GM13977 (cell line): Measurements from ENCODE around the gene CYP2D6.
"Not testable (repeated sequence)": the region's sequence is repeated elsewhere in the genome, so short reads cannot be mapped to it uniquely, and the experiment has no call there.

ENCODE experiments used
- DNase-seq: peaks from one replicate; pipeline ENCODE4 v3.0.0; 2012; ENCODE audit warnings: low spot score
- CTCF ChIP-seq: IDR thresholded peaks from 2 replicates; pipeline ENCODE4 v1.5.1; 2012; ENCODE audit warnings: mild to moderate bottlenecking, control low read depth; ENCODE audit not compliant: insufficient read depth; ENCODE audit errors: extremely low read depth, missing control alignments
- in situ Hi-C: fragments of 300-500 bp; cut with MboI; formaldehyde crosslinking; loops from one replicate; pipeline ENCODE4 v1.12.0; 2022; ENCODE audit warnings: low sequenced_read_pairs, low pct_unique_long_range_greater_than_20kb, mixed read lengths, inconsistent platforms; ENCODE audit not compliant: unreplicated experiment

The CYP2D6 gene

GRCh38 chr22:42108848-42109247 is 21.8 kb downstream of the CYP2D6 start:
- no peak for DNase-seq
- no peak for TF ChIP-seq CTCF
- in situ Hi-C loops = no loop called here

DNA sequence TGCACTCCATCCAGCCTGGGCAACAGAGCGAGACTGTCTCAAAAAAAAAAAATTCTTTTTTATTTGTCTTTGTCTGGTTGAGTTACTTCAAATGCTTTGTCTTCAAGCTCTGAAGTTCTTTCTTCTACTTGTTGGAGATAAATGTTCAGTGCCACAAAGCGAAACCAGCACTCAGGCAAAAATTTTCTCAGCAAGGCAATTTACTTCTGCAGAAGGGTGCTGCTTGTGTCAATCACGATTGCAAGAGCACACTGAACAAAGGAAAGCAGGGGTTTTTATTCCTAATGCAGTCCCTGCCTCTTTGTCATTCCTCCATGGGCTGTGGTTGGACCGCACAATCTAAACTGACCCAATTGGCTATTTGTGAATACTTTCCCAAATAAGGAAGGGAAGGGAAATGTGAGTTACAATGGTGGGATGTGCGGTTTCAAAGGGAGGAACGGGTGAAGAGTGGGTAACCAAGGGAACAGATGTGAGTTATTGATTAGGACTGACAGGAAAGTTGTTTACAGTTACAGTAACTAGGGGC is 26.2 kb downstream of the CYP2D6 start:
- in situ Hi-C loops, DNase-seq: not testable (repeated sequence)

DNA sequence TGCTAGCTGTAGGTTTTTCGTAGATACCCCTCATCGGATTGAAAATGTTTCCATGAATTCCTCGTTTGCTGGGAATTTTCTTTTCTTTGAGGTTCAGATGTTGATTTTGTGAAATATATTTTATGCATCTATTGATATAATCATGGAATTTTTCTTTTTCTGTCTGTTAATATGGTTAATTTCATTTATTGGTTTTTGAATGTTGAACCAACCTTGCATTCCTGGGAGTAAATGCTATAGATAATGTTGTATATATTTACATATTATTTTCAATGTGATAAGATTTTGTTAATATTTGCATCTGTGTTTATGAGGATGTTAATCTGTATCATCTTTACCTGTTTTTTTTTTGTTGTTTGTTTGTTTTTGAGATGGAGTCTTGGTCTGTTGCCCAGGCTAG is 29.4 kb downstream of the CYP2D6 start:
- in situ Hi-C loops = no loop called here
- DNase-seq = no peak
- TF ChIP-seq CTCF = no peak

GRCh38 chr22:42091455-42091782 is 39.2 kb downstream of the CYP2D6 start:
- no peak for TF ChIP-seq CTCF
- in situ Hi-C loops = no loop called here
- no peak for DNase-seq

- DNase-seq = peak; percentile 98
- in situ Hi-C loops = no loop called here
- TF ChIP-seq CTCF = peak; percentile 97
Observed at GRCh38 chr22:42090596-42091454, 39.8 kb downstream of the CYP2D6 start, which contains the start of gene NDUFA6. Gene NDUFA6 (minus strand): TSS chr22:42090772. CDS start chr22:42090744, 28 bp downstream.

- no peak for DNase-seq
- in situ Hi-C loops = no loop called here
- no peak for TF ChIP-seq CTCF
Observed at GRCh38 chr22:42086051-42086450, 44.6 kb downstream of the CYP2D6 start.

- no peak for DNase-seq
- TF ChIP-seq CTCF = no peak
- in situ Hi-C loops = no loop called here
Observed at GRCh38 chr22:42084874-42085273, 45.7 kb downstream of the CYP2D6 start.
